Activated CD8-positive, alpha-beta memory T cell treated with anti-CD3 and anti-CD28 coated beads for 24 hours (primary cell): ENCODE data around the gene RAB44.

ENCODE experiments used
- DNase-seq: peaks from one replicate; pipeline ENCODE4 v3.0.0-alpha.2; 2020

RAB44 gene

DNA sequence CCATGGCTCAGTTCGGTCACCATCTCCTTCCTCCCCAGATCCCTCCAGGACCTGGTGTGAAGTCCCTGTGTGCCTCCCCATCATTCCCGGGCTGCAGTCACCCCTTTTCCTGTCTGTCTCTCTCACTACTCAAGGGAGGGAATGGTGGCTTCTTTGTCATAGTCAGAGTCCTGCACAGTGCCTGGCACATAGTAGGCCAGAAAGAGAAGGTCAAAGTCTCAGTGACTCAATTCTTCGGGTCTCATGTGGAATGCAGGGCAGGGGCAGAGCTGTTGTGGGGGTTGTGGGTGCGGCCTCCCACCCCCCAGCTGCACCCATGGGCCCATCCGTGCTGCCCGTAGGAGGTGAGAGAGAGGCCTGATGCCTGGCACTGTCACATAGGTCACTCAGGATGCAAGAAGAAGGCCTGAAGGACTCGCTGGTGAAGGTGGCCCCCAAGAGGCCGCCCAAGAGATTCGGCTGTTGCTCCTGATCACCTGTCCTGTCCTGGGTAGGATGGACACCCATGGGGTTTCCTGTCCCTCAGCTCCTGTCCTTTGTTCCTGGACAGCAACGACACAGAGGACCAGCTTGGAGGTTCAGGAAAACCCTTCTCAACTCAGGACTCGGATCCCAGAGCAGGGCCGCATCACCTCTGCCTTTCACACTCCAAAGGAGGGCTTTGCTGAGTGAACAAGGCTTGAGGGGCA lies 34.1 kb downstream of the RAB44 start:
- DNase-seq, result no peak

DNA sequence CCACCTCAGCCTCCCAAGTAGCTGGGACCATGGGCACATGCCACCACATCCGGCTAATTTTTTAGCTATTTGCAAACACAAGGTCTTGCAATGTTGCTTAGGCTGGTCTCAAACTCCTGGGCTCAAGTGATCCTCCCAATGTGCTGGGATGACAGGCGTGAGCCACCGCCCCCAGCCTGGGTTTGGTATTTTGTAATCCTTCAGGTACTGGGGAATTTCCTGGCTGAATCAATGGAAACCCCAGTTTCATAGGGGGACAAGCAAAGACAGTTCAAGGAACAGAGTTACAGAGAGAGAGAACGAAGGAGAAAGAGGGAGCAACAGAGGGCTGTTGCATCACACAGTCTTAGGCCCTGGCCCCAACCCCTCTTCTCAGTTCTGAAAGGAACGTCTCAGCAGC lies 35.7 kb downstream of the RAB44 start:
- no peak for DNase-seq

DNA sequence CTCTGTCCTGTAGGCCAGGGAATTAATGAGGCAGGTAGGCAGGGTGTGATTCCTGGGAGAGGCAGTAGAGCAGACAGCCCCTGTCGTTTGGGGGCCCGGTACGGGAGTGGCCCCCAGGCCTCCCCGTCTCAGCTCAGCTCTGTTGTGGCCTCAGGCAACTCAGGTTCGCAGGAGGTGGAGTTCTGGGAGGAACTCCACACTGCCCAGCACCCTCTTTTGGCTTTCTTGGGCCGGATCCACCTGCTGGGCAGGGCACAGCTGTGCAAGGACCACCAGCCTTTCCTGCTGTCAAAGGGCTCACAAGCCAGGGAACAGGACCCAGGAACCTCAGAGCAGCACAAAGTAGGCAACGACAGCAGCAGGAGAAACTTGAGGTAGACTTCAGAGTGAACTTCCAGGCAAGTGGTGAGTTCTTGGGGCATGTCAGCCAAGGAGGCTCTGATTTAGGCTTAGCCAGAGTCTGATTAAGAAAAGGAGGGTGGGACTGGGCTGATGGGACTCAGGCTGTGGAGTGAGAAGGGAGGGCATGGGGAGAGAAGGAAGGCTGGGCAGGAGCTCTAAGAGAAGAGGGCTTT lies 36.9 kb downstream of the RAB44 start:
- DNase-seq, result no peak

DNA sequence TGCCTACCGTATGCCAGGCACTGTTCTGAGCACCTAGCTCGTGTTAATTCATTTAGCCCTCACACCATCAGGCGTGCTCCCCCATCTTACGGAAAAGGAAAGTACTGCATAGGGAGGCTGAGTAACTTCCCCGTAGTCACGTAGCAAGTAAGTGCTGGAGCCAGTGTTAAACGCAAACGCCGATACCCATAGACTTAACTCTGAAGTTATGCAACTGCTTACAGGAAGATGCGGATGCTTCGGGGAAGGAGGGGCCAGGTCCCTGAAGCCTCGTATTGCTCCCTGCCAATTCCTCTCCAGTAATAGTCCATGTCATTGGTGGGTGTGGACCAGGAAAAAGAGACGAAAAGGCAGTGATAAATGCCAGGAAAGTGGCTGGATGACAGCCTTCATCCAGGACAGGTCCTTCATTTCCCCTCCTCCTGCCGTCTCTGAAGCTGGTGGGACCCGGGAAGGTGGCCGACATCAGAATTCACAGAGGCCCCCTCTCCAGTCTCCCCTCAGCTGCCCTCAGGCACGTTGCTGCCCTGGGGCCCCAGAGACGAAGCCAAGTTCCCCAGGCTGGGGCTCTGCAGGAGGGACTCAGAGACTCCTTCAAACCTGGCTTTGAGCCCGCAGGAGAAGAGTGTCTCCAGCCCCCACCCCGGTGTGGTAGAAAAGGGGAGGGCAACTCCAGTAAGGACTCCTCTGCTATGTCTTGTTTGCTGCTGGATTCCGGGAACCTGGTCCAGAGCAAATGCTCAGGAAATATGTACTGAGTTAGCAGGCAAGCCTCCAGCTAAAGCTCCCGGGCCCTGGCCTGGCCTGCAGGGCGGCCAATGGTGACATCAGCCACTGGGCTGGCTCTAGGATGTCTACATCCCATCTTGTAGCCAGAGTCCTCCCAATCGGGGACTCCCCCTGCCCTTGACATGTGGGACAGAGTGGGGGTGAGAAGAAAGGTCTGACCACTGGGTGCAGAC lies 37.8 kb downstream of the RAB44 start:
- DNase-seq, result peak; percentile 65

- DNase-seq, result no peak
Observed at GRCh38 chr6:36737043-36737785, 39.6 kb downstream of the RAB44 start.

GRCh38 chr6:36738108-36738507 lies 40.5 kb downstream of the RAB44 start:
- no peak for DNase-seq

DNA sequence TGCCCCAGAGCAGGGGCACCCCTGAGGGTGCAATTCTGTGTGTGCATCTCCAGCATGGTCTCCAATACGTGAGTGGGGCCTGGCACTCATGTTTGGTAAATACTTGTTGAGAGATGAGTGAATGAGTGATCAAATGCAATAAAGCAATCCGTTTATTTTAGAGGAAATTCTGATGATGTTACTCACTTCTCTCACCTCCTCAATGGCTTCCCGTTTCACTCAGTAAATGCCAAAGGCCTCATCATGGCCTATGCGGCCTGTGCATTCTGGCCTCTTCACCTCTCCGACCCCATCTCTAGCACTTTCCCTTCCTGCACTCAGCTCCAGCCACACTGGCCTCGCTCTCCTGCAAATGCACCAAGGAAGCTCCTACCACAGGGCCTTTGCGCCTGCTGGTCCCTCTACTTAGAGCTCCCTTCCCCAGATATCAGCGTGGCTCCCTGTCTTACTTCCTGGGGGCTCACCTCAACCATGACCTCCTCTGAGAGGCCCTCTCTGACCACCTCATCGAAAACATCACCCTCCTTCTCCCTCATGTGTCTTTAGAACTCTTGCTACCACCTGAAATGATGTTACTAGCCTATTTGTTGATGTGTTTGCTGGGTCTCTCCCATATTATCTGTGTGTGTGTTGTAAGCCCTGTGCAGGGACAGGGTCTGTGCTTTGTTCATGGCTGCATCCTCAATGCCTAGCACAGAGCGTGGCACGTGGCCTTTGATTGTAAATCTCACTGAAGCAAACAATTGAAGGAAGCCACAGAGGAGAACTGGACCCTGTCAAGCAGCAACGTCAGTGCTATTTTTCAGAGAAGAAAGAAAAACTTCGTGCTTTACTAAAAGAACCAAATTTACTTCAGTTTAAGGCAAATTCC lies 42.6 kb downstream of the RAB44 start:
- no peak for DNase-seq

GRCh38 chr6:36740818-36741179 lies 43.2 kb downstream of the RAB44 start:
- no peak for DNase-seq

DNA sequence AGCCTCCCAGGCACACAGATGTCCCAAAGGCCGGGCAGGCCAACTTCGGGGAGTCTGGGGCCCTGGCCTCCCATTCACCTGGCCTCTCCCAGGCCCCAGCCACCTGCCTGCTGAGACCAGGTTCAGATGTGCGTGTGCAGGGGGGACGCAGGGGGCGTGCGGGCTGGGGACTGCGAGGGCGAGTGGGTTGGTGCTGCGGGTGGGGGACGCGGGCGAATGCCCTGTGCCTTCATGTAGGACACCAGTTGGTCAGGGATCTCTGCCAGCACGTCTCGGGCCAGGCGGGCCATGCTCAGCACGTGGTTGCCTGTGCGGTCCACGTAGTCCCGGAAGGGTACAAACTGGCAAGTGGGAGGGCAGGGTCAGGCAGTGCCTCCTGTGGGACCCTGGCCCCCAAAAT lies 44.5 kb downstream of the RAB44 start:
- no peak for DNase-seq

- no peak for DNase-seq
Observed at GRCh38 chr6:36743032-36743431, 45.4 kb downstream of the RAB44 start.

GRCh38 chr6:36743538-36744303 lies 46.1 kb downstream of the RAB44 start:
- DNase-seq, result no peak

GRCh38 chr6:36744304-36744673 lies 46.7 kb downstream of the RAB44 start:
- no peak for DNase-seq

DNA sequence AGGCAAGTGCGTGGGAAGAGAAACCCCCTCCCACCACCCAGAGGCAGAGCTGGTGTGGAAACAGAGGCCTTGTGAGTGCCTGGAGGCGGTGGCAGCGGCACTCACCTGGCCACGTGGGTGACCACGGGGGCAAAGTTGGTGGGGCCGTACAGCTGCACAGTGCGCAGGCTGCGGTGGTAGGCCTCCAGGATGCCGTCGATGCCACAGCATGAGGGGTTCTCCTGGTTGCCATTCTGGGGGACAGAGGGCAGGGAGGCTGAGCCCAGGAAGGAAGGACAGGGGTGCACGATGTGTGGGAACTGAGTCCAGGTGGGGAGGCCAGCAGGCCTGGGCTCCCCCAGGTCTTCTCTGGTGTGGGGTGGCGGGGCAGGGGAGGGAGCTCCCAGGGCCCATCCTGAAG lies 47.7 kb downstream of the RAB44 start:
- DNase-seq, result no peak

- DNase-seq, result no peak
Observed at GRCh38 chr6:36745836-36746235, 48.2 kb downstream of the RAB44 start.

DNA sequence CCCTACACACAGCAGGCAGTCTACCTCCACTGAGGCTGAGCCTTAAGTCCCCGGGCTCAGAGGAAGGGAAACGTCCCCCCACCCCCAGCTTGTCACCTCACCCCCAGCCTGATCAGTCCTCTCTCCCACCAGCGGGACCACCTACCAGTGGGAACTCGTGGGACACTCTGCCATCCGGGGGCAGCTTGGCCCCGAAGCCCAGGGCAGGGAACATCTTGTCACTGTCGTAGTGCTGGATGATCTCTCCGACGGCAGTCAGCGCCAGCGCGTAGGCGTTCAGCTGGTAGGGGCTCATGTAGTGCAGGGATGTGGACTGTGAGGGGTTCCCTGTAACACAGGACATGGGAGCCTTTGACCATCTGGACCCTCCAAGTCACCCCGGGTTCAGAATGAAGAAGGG lies 48.6 kb downstream of the RAB44 start:
- DNase-seq, result no peak

DNA sequence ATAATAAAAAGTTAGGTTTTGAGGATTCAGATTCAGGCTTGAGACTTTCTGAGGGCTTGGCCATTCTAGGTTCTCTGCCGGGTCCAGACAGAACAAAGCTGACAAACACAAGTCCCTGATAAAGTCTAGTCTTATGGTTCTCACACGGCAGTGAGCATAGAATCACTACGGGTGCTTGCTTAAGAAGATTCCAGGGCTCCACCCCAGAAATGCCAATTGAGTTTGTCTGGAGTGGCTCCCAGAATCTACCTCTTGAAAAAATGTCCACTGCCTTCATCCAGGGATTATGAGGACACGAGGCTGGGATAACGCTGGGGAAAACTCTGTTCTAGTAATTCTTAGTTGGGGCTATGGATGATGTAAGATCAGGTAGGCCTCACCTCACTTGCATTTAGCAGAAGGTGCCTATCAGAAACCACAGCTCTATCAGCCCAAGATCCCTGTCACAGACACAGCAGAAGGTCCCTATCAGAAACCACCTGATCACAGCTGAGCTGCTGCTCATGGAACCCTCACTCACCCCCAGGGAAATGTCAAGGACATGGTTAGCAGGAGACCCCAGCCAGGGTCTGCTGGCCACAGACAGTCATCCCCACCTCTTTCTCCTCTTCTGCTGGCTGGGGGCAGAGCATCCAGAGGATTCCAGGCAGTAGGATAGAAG lies 52.3 kb downstream of the RAB44 start:
- DNase-seq, result no peak

DNA sequence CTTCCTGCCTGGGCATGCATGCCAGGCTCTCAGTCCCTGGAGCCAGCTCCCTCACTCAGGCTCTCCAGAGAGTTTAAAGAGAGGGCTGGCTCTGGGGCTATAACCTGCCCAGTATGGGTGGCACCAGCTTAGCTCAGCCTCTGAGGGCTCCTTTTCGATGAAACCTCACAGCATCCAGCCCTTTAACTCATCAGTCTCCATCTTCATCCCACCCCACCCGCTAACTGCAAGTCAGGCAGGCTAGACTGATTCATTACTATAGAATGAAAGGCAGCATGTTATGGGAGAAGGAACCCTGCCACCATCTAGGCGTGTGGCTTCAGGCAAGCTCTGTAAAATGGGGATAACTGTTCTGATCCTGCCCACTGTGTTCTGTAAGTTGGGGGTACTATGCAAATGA lies 53.5 kb downstream of the RAB44 start:
- DNase-seq, result no peak

DNA sequence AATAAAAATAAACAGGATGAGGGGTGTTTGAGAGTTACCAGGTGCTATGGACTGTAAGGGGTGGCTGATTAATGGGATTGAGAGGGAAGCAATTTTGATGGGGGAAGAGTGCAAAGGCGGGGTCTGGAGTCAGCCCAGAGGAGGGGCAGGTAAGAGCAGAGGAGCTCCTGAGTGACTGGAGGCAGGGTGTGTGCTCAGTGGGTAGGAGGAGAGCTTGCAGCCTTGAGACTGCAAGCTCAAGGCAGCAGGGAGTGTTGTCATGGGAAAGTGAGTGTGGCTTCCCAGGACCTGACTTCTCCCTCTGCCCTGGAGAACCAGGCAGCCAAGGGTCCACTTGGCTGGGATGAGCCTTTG lies 54.2 kb downstream of the RAB44 start:
- no peak for DNase-seq

GRCh38 chr6:36752187-36752885 lies 54.7 kb downstream of the RAB44 start:
- DNase-seq, result no peak

DNA sequence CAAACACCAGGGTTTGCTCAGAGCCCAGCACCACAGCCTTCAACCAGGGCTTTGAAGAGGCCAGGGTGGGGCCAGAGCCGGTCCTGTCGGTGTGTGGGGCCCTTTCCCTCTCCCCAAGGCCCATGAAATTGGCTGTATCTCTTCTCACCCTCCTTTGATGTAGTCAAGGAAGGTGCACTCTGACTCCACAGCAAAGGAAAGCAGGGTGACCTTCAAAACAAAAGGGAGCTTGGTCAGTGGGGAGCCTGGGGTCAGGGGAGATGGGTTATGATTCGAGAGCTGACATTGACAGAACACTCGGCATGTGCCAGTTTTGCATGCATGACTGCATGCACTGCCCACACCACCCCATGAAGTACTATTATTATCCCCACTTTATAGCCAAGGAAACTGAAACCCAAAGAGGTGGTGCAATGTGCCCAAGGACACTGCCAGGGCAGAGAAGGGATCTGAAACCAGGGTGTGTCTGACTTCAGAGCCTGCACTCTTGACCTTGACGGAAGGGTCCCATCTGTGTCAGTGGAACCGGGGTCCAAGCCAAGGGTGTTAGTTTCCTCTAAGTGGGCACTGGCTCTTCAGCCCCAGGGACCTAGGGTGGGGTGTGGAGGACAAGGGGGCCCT lies 55.4 kb downstream of the RAB44 start:
- no peak for DNase-seq
